ENCODE results near the gene GPR107. TPM values are rescaled to one million over a fixed set of nuclear protein-coding genes. Genes with fewer than 3 reads are reported as not detected.

Gene GPR107
- total and polyA plus RNA-seq, 2 donors (not counting 1 experiment from before 2014, with no cell fraction given) = 10.4 to 28.1 TPM

DNA sequence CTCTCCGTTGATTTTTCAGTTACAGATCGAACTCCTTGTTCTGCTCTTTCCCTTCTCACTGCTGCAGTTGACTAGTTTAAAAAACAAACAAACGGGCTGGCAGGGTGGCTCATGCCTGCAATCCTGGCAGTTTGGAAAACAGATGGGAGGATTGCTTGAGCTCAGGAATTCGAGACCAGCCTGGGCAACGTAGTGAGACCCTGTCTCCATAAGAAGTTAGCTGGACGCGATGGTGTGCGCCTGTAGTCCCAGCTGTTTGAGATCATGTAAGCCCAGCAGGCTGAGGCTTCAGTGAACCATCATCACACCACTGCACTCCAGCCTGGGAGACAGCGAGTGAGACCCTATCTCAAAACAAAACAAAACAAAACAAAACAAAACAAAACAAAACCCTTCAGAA lies 67.1 kb downstream of the GPR107 start:
- WGBS (ENCODE audit: insufficient coverage) = 86% methylated on average over 8 of the region's 9 CpGs
- CTCF ChIA-PET = interaction anchor here (0.7 to 3.3 kb wide), 4 partner anchors 13 to 236 kb away, joined by 3 to 11 read pairs (median 4); no protein-coding TSS in a partner anchor
- ATAC-seq (ENCODE audit: low read depth) = no peak

DNA sequence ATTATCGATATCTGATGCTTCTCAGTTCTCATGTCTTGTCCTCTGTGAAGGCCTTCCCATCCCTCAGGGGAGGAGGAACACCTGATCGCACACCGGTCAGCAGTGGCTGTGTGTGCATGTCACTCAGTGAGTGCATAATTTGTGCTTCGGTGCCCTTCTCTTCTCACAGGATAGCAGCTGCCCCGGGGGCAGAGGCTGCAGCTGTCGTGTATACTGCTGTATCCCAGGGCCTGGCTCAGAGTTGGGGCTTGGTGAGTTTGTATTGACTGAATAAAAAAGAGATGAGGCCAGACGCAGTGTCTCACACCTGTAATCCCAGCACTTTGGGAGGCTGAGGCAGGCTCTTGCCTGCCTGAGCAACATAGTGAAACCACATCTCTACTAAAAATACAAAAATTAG lies 68.8 kb downstream of the GPR107 start:
- TF ChIP-seq, protein P1, sequence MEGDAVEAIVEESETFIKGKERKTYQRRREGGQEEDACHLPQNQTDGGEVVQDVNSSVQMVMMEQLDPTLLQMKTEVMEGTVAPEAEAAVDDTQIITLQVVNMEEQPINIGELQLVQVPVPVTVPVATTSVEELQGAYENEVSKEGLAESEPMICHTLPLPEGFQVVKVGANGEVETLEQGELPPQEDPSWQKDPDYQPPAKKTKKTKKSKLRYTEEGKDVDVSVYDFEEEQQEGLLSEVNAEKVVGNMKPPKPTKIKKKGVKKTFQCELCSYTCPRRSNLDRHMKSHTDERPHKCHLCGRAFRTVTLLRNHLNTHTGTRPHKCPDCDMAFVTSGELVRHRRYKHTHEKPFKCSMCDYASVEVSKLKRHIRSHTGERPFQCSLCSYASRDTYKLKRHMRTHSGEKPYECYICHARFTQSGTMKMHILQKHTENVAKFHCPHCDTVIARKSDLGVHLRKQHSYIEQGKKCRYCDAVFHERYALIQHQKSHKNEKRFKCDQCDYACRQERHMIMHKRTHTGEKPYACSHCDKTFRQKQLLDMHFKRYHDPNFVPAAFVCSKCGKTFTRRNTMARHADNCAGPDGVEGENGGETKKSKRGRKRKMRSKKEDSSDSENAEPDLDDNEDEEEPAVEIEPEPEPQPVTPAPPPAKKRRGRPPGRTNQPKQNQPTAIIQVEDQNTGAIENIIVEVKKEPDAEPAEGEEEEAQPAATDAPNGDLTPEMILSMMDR (IDR thresholded peaks at IDR 0.05) = no peak
- TF ChIP-seq EZH2 (IDR thresholded peaks at IDR 0.05; ENCODE audit: borderline replicate concordance, insufficient read depth, low read depth, low read length, poor library complexity, severe bottlenecking) = no peak
- ATAC-seq (ENCODE audit: low read depth) = no peak
- Histone ChIP-seq H3K4me2 (replicated peaks; ENCODE audit: low read depth, low read length, poor library complexity, severe bottlenecking) (no peak overlapping the region), H3K4me1 (ENCODE audit: control insufficient read depth in 2 of 2, insufficient read depth in 2 of 2, low read length in 2 of 2) (peaks cover 8 to 14% of the 10 kb centered on the region in 2 donors), H2AFZ (ENCODE audit: insufficient read depth, low read depth, low read length, poor library complexity, severe bottlenecking) (no peak overlapping the region), H3K4me3 (ENCODE audit: control extremely low read depth in 1 of 5, extremely low read depth in 1 of 5, insufficient read depth in 1 of 5, low read depth in 2 of 5, low read length in 4 of 5) (no peak overlapping the region), H3K27ac (ENCODE audit: low read length in 2 of 2) (no peak overlapping the region), H3K79me2 (ENCODE audit: control insufficient read depth, insufficient read depth, low read length) (peaks cover 4% of the 10 kb centered on the region), H3K27me3 (replicated peaks in 1 of 4; ENCODE audit: control extremely low read depth in 1 of 4, control insufficient read depth in 3 of 4, insufficient read depth in 4 of 4, low read length in 3 of 4) (no peaks in the 10 kb centered on the region), H3K9ac (ENCODE audit: low read length) (no peak overlapping the region), H3K36me3 (replicated peaks in 1 of 2; ENCODE audit: control extremely low read depth in 1 of 2, control insufficient read depth in 1 of 2, extremely low read depth in 1 of 2, insufficient read depth in 2 of 2, low read length in 1 of 2) (peaks cover 0 to 30% of the 10 kb centered on the region in 2 experiments), H4K20me1 (ENCODE audit: control insufficient read depth, insufficient read depth, low read length, poor library complexity, severe bottlenecking) (peaks cover 10% of the 10 kb centered on the region), H3K9me3 (ENCODE audit: control extremely low read depth in 1 of 3, control insufficient read depth in 2 of 3, insufficient read depth in 1 of 3, low read length in 2 of 3) (no peaks in the 10 kb centered on the region)
- ChIA-PET CTCF (interaction anchor here (1.2 to 3.3 kb wide), 2 partner anchors 14 to 15 kb away, joined by 3 to 11 read pairs; no protein-coding TSS in a partner anchor), POLR2A (no interaction called here)
- Mint-ChIP-seq H3K4me3 (no peak overlapping the region), H3K9me3 (ENCODE audit: insufficient read depth) (no peaks in the 10 kb centered on the region), H3K27ac (no peak overlapping the region), H3K27me3 (no peaks in the 10 kb centered on the region), H3K4me1 (peaks cover 21% of the 10 kb centered on the region)
- no peak for DNase-seq
- 54% methylated on average over 5 of the region's 7 CpGs for WGBS (ENCODE audit: insufficient coverage)
- intact Hi-C loops (cut with micrococcal nuclease) = no loop called here

More for the DNA sequence above, 67.1 kb downstream of the GPR107 start:
- no peak overlapping the region for H3K27ac ChIP-seq (ENCODE audit: low read length in 2 of 2)
- intact Hi-C loops (cut with micrococcal nuclease) = no loop called here
- H3K79me2 ChIP-seq (ENCODE audit: control insufficient read depth, insufficient read depth, low read length) = peaks cover 4% of the 10 kb centered on the region
- H3K4me2 ChIP-seq (replicated peaks; ENCODE audit: low read depth, low read length, poor library complexity, severe bottlenecking) = no peak overlapping the region
- H3K4me3 ChIP-seq (ENCODE audit: control extremely low read depth in 1 of 5, extremely low read depth in 1 of 5, insufficient read depth in 1 of 5, low read depth in 2 of 5, low read length in 4 of 5) = no peak overlapping the region
- no peak for TF ChIP-seq EZH2 (IDR thresholded peaks at IDR 0.05; ENCODE audit: borderline replicate concordance, insufficient read depth, low read depth, low read length, poor library complexity, severe bottlenecking)
- TF ChIP-seq, protein P1 (IDR thresholded peaks at IDR 0.05) = no peak
- DNase-seq = no peak
- H3K9me3 ChIP-seq (ENCODE audit: control extremely low read depth in 1 of 3, control insufficient read depth in 2 of 3, insufficient read depth in 1 of 3, low read length in 2 of 3) = no peaks in the 10 kb centered on the region
- H3K27ac Mint-ChIP-seq = no peak overlapping the region
- H3K27me3 ChIP-seq (replicated peaks in 1 of 4; ENCODE audit: control extremely low read depth in 1 of 4, control insufficient read depth in 3 of 4, insufficient read depth in 4 of 4, low read length in 3 of 4) = no peaks in the 10 kb centered on the region
- H3K9ac ChIP-seq (ENCODE audit: low read length) = no peak overlapping the region
- H3K27me3 Mint-ChIP-seq = no peaks in the 10 kb centered on the region
- no peak overlapping the region for H2AFZ ChIP-seq (ENCODE audit: insufficient read depth, low read depth, low read length, poor library complexity, severe bottlenecking)
- H3K9me3 Mint-ChIP-seq (ENCODE audit: insufficient read depth) = no peaks in the 10 kb centered on the region
- peaks cover 0 to 42% of the 10 kb centered on the region in 2 experiments for H3K36me3 ChIP-seq (replicated peaks in 1 of 2; ENCODE audit: control extremely low read depth in 1 of 2, control insufficient read depth in 1 of 2, extremely low read depth in 1 of 2, insufficient read depth in 2 of 2, low read length in 1 of 2)
- H3K4me1 ChIP-seq (ENCODE audit: control insufficient read depth in 2 of 2, insufficient read depth in 2 of 2, low read length in 2 of 2) = peaks cover 0 to 8% of the 10 kb centered on the region in 2 donors
- peaks cover 10% of the 10 kb centered on the region for H4K20me1 ChIP-seq (ENCODE audit: control insufficient read depth, insufficient read depth, low read length, poor library complexity, severe bottlenecking)
- peaks cover 11% of the 10 kb centered on the region for H3K4me1 Mint-ChIP-seq
- POLR2A ChIA-PET = interaction anchor here (0.6 kb wide), 1 partner anchor 52 kb away, joined by 3 read pairs; no protein-coding TSS in a partner anchor
- H3K4me3 Mint-ChIP-seq = no peak overlapping the region
